HEK293T (cell line): ENCODE results near the gene STX4.

Experiments used
- CTCF ChIA-PET: fragments of 350-600 bp; formaldehyde crosslinking; extraction: SDS; loops from one replicate; lab custom pipeline; 2021; ENCODE audit warnings: antibody characterized with exemption, inconsistent platforms; lab: Yijun Ruan, JAX
- POLR2A ChIA-PET: fragments of 350-600 bp; formaldehyde crosslinking; extraction: SDS; loops from one replicate; lab custom pipeline; 2020; ENCODE audit warnings: antibody characterized with exemption, inconsistent platforms; lab: Yijun Ruan, JAX
- DNase-seq: peaks from one replicate; pipeline ENCODE4 v3.0.0; 2012; ENCODE audit warnings: mixed read lengths; ENCODE audit errors: extremely low spot score
- ARNT ChIP-seq: fragments of 450-650 bp; IDR thresholded peaks from 2 replicates; pipeline ENCODE4 v1.6.1; 2017; ENCODE audit warnings: mild to moderate bottlenecking
- BHLHE40 ChIP-seq: fragments of 450-650 bp; IDR thresholded peaks from 2 replicates; pipeline ENCODE4 v1.6.1; 2016; ENCODE audit warnings: mild to moderate bottlenecking, moderate library complexity, borderline replicate concordance
- CTBP1 ChIP-seq: fragments of 450-650 bp; IDR thresholded peaks from 2 replicates; pipeline ENCODE4 v1.6.1; 2016; ENCODE audit warnings: borderline replicate concordance
- ELF4 ChIP-seq: fragments of 450-650 bp; IDR thresholded peaks from 2 replicates; pipeline ENCODE4 v1.6.1; 2017; ENCODE audit warnings: antibody characterized with exemption
- FOXA1 ChIP-seq: fragments of 450-650 bp; IDR thresholded peaks from 2 replicates; pipeline ENCODE4 v1.6.1; 2016; ENCODE audit warnings: mild to moderate bottlenecking
- FOXK2 ChIP-seq: fragments of 450-650 bp; IDR thresholded peaks from 2 replicates; pipeline ENCODE4 v1.6.1; 2016; ENCODE audit warnings: mild to moderate bottlenecking
- FOXM1 ChIP-seq: fragments of 450-650 bp; IDR thresholded peaks from 2 replicates; pipeline ENCODE4 v1.6.1; 2017; ENCODE audit warnings: mild to moderate bottlenecking, borderline replicate concordance
- HDGF ChIP-seq: fragments of 450-650 bp; IDR thresholded peaks from 2 replicates; pipeline ENCODE4 v1.6.1; 2017; ENCODE audit warnings: antibody characterized with exemption, borderline replicate concordance
- L3MBTL2 ChIP-seq: fragments of 450-650 bp; conservative IDR thresholded peaks from 2 replicates; pipeline ENCODE4 v1.6.1; 2016; ENCODE audit warnings: mild to moderate bottlenecking
- LEF1 ChIP-seq: fragments of 450-650 bp; IDR thresholded peaks from 2 replicates; pipeline ENCODE4 v1.6.1; 2017; ENCODE audit warnings: mild to moderate bottlenecking, borderline replicate concordance
- NFRKB ChIP-seq: fragments of 450-650 bp; IDR thresholded peaks from 2 replicates; pipeline ENCODE4 v1.6.1; 2016; ENCODE audit warnings: mild to moderate bottlenecking, moderate library complexity
- PKNOX1 ChIP-seq: fragments of 450-650 bp; IDR thresholded peaks from 2 replicates; pipeline ENCODE4 v1.6.1; 2016
- SP1 ChIP-seq: fragments of 450-650 bp; IDR thresholded peaks from 2 replicates; pipeline ENCODE4 v1.6.1; 2017
- SUZ12 ChIP-seq: fragments of 450-650 bp; IDR thresholded peaks from 2 replicates; pipeline ENCODE4 v1.6.1; 2016; ENCODE audit warnings: mild to moderate bottlenecking
- TARDBP ChIP-seq: fragments of 450-650 bp; IDR thresholded peaks from 2 replicates; pipeline ENCODE4 v1.6.1; 2016
- ZNF384 ChIP-seq: fragments of 450-650 bp; IDR thresholded peaks from 2 replicates; pipeline ENCODE4 v1.6.1; 2016

Gene STX4

GRCh38 chr16:31078597-31079341 is 45.4 kb downstream of the STX4 start:
- TF ChIP-seq CTBP1 (no peak), FOXK2 (no peak), FOXA1 (no peak), SP1 (no peak), PKNOX1 (no peak), ELF4 (no peak), TARDBP (no peak), NFRKB (no peak), L3MBTL2 (no peak), HDGF (no peak)
- POLR2A ChIA-PET, result interaction anchor here (1.4 kb wide), 1 partner anchor 63 kb away, joined by 3 read pairs; no protein-coding TSS in a partner anchor
- CTCF ChIA-PET, result no interaction called here
- no peak for DNase-seq

- no peak for DNase-seq
- TF ChIP-seq L3MBTL2, result no peak
- no peak for TF ChIP-seq FOXM1
- no peak for TF ChIP-seq FOXA1
- TF ChIP-seq SP1, result no peak
- TF ChIP-seq ARNT, result no peak
- no peak for TF ChIP-seq PKNOX1
- TF ChIP-seq TARDBP, result no peak
- no peak for TF ChIP-seq BHLHE40
- no peak for TF ChIP-seq LEF1
- TF ChIP-seq HDGF, result no peak
- no peak for TF ChIP-seq ZNF384
- no peak for TF ChIP-seq SUZ12
- no peak for TF ChIP-seq CTBP1
- no peak for TF ChIP-seq FOXK2
- TF ChIP-seq NFRKB, result no peak
- TF ChIP-seq ELF4, result no peak
- CTCF ChIA-PET, result no interaction called here
- POLR2A ChIA-PET, result no interaction called here
These were observed 46.1 kb downstream of the STX4 start for GRCh38 chr16:31079342-31079944.

- DNase-seq, result no peak
- ChIA-PET CTCF (no interaction called here), POLR2A (no interaction called here)
- TF ChIP-seq PKNOX1 (no peak), LEF1 (no peak), ELF4 (no peak), SUZ12 (no peak), HDGF (no peak), BHLHE40 (no peak), ZNF384 (no peak), TARDBP (no peak), L3MBTL2 (no peak), NFRKB (no peak), FOXA1 (no peak), ARNT (no peak), SP1 (no peak)
These were observed 46.8 kb downstream of the STX4 start for GRCh38 chr16:31080035-31080629.

- no peak for DNase-seq
- TF ChIP-seq CTBP1 (no peak), ZNF384 (no peak), LEF1 (no peak), FOXK2 (no peak), NFRKB (no peak), SP1 (no peak)
- CTCF ChIA-PET, result no interaction called here
- POLR2A ChIA-PET, result no interaction called here
These were observed 47.5 kb downstream of the STX4 start for GRCh38 chr16:31080756-31081419.

GRCh38 chr16:31081428-31082351 is 48.3 kb downstream of the STX4 start:
- TF ChIP-seq PKNOX1 (no peak), BHLHE40 (no peak), TARDBP (no peak), NFRKB (no peak), FOXA1 (no peak), CTBP1 (no peak), ZNF384 (no peak), SP1 (no peak), FOXM1 (no peak), FOXK2 (no peak), ELF4 (no peak), SUZ12 (no peak), HDGF (no peak), LEF1 (no peak), L3MBTL2 (no peak), ARNT (no peak)
- ChIA-PET CTCF (no interaction called here), POLR2A (no interaction called here)
- no peak for DNase-seq
